Retinal pigment epithelial cell (primary cell): ENCODE results near the gene CEP78.

Experiments
- DNase-seq: peaks from one replicate; pipeline ENCODE4 v3.0.0-alpha.2; 2010; ENCODE audit warnings: low read depth
- H3K4me3 ChIP-seq: 2 replicates; pipeline ENCODE4 v1.5.1; 2011; ENCODE audit warnings: mild to moderate bottlenecking, low read length, control low read depth, moderate library complexity
- TF ChIP-seq, protein P1 (sequence below): conservative IDR thresholded peaks from 2 replicates; pipeline ENCODE4 v1.5.1; 2011; ENCODE audit warnings: low read depth, low read length, control low read depth, inconsistent platforms

Gene CEP78

GRCh38 chr9:78248635-78249034, 12.8 kb downstream of the CEP78 start:
- no peak for DNase-seq
- TF ChIP-seq, protein P1, sequence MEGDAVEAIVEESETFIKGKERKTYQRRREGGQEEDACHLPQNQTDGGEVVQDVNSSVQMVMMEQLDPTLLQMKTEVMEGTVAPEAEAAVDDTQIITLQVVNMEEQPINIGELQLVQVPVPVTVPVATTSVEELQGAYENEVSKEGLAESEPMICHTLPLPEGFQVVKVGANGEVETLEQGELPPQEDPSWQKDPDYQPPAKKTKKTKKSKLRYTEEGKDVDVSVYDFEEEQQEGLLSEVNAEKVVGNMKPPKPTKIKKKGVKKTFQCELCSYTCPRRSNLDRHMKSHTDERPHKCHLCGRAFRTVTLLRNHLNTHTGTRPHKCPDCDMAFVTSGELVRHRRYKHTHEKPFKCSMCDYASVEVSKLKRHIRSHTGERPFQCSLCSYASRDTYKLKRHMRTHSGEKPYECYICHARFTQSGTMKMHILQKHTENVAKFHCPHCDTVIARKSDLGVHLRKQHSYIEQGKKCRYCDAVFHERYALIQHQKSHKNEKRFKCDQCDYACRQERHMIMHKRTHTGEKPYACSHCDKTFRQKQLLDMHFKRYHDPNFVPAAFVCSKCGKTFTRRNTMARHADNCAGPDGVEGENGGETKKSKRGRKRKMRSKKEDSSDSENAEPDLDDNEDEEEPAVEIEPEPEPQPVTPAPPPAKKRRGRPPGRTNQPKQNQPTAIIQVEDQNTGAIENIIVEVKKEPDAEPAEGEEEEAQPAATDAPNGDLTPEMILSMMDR: no peak
- H3K4me3 ChIP-seq: no peak overlapping the region

GRCh38 chr9:78249542-78249941, 13.7 kb downstream of the CEP78 start:
- DNase-seq: no peak
- TF ChIP-seq, protein P1: no peak
- H3K4me3 ChIP-seq: no peak overlapping the region

DNA sequence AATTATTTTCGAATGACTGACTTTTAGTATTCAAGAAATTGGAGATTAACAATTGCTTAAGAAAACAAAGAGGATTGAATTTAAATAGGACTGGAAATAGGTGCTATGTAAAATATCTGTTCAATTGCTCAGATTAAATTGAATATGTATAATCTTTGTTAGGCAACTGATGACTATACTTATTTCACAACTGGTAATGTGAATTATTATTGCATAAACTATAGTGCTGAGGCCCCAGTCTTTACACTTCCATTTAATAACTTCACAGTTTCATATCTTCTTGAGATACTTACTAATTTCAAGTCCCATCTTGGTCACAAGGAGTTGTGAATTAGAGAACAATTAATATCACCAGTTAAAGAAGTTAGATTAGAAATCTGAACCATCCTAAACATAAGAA, 16.7 kb downstream of the CEP78 start:
- no peak overlapping the region for H3K4me3 ChIP-seq
- no peak for DNase-seq
- TF ChIP-seq, protein P1: no peak

- DNase-seq: no peak
- TF ChIP-seq, protein P1: no peak
- no peak overlapping the region for H3K4me3 ChIP-seq
These were observed 17.4 kb downstream of the CEP78 start for GRCh38 chr9:78253285-78253684.

DNA sequence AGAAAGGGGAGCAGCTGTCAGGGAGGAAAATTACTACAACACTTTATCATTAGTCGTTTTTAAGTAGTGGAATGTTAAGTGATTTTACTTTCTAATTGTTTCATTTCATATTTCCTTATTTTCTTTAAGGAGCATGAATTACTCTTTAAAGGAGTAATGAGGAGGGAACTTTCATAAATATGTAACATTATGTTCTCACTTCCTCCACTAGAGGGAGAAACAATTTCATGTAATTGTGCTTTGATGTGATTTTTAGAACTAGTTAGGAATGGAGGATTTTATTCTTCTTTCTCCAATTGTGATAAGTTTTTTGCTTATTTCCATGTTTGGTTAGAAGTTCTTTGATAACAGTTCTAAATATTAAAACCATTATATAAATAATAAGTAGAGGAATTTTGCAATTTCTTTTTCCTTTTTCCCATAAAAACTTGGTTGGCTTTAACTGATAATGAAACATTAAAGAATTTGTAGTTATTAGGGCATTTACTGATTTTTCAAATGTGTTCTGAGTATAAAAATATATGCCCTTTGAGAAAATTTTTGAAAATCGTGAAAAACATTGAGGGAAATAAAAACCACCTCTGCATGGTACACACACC, 25.6 kb downstream of the CEP78 start:
- H3K4me3 ChIP-seq: no peak overlapping the region
- TF ChIP-seq, protein P1: peak; percentile 53
- DNase-seq: no peak

DNA sequence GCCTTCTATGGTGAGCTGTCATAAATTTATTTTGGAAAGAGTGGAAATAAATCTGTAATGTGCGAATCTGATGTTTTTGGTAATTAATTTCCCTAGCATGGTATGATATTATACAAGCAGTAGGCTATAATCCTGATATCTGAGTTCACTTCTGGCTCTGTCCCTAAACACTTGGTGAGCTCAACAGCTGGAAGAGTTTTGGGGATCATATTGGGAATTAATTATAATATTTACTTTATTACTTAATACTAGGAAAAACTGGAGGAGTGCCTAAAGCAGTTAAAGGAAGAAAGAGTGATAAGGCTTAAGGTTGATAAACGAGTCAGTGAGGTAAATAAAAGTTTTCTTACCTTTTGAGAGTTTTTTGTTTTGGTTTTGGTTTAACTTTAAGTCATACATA, 26.8 kb downstream of the CEP78 start:
- DNase-seq: no peak
- TF ChIP-seq, protein P1: no peak
- H3K4me3 ChIP-seq: no peak overlapping the region

- H3K4me3 ChIP-seq: no peak overlapping the region
These were observed 32.0 kb downstream of the CEP78 start for GRCh38 chr9:78267889-78268288.

More at GRCh38 chr9:78267889-78268288, 32.0 kb downstream of the CEP78 start:
- TF ChIP-seq, protein P1: no peak
- DNase-seq: no peak
